ENCODE results near the gene ALKBH3. TPM values are rescaled to one million over a fixed set of nuclear protein-coding genes. Genes with fewer than 3 reads are reported as not detected.

The ALKBH3 gene
- total and polyA plus RNA-seq, 8 donors, result 13.9 to 29.1 (median 17.5) TPM

DNA sequence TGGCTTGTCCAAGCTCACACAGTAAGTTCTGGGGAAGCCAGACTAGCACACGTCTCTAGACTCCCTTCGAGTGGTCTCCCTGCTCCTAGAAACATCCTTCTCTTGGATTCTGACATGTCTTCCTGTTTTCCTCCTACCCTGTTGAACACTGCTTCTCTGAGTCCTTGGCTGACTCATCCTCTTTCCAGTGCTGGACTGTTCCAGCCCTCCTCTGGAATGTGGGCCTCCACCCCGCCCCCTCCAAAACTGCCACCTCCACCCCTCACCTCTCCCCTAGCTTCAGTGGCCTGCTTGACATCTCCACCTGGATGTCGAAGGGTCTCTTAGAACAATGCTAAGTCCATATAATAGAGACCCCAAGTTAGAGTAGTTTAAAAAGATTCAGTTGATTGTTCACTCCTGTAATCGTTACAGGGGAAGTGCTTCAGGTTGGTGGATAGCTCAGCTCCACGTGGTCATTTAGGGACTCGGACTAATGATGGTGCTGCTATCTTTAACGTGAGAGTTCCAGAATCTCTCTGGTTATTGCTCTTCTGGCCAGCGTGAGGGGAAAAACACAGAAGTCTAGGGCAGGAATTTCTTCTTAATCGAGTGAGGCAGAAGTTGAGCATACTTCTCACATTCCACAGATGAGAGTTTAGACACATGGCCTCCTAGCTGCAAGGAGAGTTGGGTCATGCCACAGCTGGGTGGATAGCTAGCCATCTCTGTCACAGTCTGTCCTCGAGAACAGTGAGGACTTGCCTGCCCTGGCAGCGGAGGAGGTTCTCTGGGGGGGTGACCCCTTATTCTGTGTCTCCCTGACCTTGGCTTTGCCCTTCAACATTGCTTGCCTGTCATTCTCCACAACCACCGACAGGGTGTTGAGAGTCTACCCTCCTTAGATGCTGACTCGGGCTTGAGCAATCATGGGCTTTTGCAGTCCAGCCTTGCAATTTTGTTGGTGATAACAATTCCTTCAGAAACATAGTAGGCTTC is 57.1 kb downstream of the ALKBH3 start:
- peaks cover 0 to 7% (median 0%) of the 10 kb centered on the region in 4 donors for H3K27me3 ChIP-seq
- no peak overlapping the region for H3K27ac ChIP-seq
- H3K36me3 ChIP-seq, result no peaks in the 10 kb centered on the region
- 54 to 62% methylated on average over 14 of the region's 14 CpGs for WGBS, 2 donors
- no peak for DNase-seq
- peak in 1 of 4 donors; percentile 17 for ATAC-seq
- no peak overlapping the region for H3K4me3 ChIP-seq
- TF ChIP-seq, protein P1, sequence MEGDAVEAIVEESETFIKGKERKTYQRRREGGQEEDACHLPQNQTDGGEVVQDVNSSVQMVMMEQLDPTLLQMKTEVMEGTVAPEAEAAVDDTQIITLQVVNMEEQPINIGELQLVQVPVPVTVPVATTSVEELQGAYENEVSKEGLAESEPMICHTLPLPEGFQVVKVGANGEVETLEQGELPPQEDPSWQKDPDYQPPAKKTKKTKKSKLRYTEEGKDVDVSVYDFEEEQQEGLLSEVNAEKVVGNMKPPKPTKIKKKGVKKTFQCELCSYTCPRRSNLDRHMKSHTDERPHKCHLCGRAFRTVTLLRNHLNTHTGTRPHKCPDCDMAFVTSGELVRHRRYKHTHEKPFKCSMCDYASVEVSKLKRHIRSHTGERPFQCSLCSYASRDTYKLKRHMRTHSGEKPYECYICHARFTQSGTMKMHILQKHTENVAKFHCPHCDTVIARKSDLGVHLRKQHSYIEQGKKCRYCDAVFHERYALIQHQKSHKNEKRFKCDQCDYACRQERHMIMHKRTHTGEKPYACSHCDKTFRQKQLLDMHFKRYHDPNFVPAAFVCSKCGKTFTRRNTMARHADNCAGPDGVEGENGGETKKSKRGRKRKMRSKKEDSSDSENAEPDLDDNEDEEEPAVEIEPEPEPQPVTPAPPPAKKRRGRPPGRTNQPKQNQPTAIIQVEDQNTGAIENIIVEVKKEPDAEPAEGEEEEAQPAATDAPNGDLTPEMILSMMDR (IDR thresholded peaks at IDR 0.05), result no peak
- H3K4me1 ChIP-seq, result no peaks in the 10 kb centered on the region
- FAIRE-seq, result no peak
- no peaks in the 10 kb centered on the region for H3K9me3 ChIP-seq
- intact Hi-C loops (cut with DNase I), result no loop called here

DNA sequence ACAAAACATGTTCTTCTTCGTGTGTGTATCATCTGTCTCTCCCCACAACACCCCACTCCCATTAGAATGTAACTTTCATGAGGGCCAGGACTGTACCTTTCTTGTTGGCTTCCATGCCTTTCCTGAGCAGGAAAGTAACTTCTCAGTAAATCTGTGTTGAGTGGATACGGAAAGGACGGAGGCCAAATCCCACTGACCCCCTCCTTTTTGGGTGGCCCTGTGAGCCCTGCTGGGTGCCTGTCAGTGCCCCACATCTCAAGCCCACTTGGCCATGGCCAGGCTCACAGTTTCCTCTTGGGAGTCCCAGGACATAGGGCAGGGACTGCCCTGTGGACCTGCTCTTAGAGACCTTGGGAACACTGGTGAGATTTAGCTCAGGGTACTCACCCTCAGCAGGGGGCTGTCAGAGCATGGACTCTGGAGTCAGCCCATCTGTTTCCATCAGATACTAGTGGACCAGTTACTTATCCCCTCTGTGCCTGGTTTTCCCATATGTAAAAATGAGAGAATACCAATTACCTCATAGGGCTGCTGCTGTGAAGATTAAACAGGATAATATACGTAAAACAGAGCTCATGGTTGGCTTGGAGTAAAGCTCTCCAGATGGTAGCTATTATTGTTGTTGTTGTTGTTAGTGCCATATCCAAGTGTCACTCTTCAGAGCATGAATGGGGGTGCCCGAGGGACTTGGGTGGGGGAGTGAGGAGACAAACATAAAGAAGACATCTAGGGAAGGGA is 60.8 kb downstream of the ALKBH3 start:
- no peak for ATAC-seq
- TF ChIP-seq, protein P1 (IDR thresholded peaks at IDR 0.05), result no peak
- no peaks in the 10 kb centered on the region for H3K36me3 ChIP-seq
- FAIRE-seq, result no peak
- H3K27ac ChIP-seq, result no peak overlapping the region
- 51 to 52% methylated on average over 5 of the region's 5 CpGs for WGBS, 2 donors
- peak overlapping the region in 1 of 4 donors; percentile 61 for H3K4me3 ChIP-seq
- intact Hi-C loops (cut with DNase I), result no loop called here
- peaks cover 0 to 15% (median 0%) of the 10 kb centered on the region in 4 donors for H3K27me3 ChIP-seq
- DNase-seq, result no peak
- no peaks in the 10 kb centered on the region for H3K9me3 ChIP-seq
- H3K4me1 ChIP-seq, result peaks cover 0 to 7% (median 6%) of the 10 kb centered on the region in 3 donors

- peaks cover 0 to 7% (median 6%) of the 10 kb centered on the region in 3 donors for H3K4me1 ChIP-seq
- TF ChIP-seq, protein P1 (IDR thresholded peaks at IDR 0.05), result no peak
- peak in 2 of 6 donors; percentile 45 to 68 for DNase-seq
- peak overlapping the region; percentile 29 to 61 (median 41) for H3K4me3 ChIP-seq
- intact Hi-C loops (cut with DNase I), result no loop called here
- ATAC-seq, result peak in 2 of 4 donors; percentile 12 to 30
- 1% methylated on average over 53 to 94 of the region's 94 CpGs for WGBS, 2 donors
- FAIRE-seq, result no peak
- peak overlapping the region in 2 of 4 donors; percentile 33 to 67 for H3K27ac ChIP-seq
- no peaks in the 10 kb centered on the region for H3K36me3 ChIP-seq
- H3K27me3 ChIP-seq, result peaks cover 0 to 15% (median 0%) of the 10 kb centered on the region in 4 donors
- H3K9me3 ChIP-seq, result no peaks in the 10 kb centered on the region
These were observed 62.2 kb downstream of the ALKBH3 start for GRCh38 chr11:43942662-43943371.

GRCh38 chr11:43943372-43943930 is 62.8 kb downstream of the ALKBH3 start:
- TF ChIP-seq, protein P1 (IDR thresholded peaks at IDR 0.05), result no peak
- 1% methylated on average over 47 to 48 of the region's 48 CpGs for WGBS, 2 donors
- Histone ChIP-seq H3K36me3 (no peaks in the 10 kb centered on the region), H3K27me3 (peaks cover 0 to 15% (median 0%) of the 10 kb centered on the region in 4 donors), H3K27ac (peak overlapping the region in 2 of 4 donors; percentile 33 to 67), H3K9me3 (no peaks in the 10 kb centered on the region), H3K4me3 (peak overlapping the region; percentile 29 to 61 (median 41)), H3K4me1 (peaks cover 0 to 7% (median 6%) of the 10 kb centered on the region in 3 donors)
- FAIRE-seq (no peak), DNase-seq (peak in 1 of 6 donors; percentile 64), ATAC-seq (peak in 1 of 4 donors; percentile 1)
- intact Hi-C loops (cut with DNase I), result no loop called here
